HG03066 (cell line): Measurements from ENCODE around the gene TRIM3.

Experiments
- ATAC-seq: cut with Tn5 transposase; IDR thresholded peaks from one replicate; pipeline ENCODE4 v1.9.1; 2021; ENCODE audit warnings: low read depth; ENCODE audit not compliant: unreplicated experiment

The TRIM3 gene

DNA sequence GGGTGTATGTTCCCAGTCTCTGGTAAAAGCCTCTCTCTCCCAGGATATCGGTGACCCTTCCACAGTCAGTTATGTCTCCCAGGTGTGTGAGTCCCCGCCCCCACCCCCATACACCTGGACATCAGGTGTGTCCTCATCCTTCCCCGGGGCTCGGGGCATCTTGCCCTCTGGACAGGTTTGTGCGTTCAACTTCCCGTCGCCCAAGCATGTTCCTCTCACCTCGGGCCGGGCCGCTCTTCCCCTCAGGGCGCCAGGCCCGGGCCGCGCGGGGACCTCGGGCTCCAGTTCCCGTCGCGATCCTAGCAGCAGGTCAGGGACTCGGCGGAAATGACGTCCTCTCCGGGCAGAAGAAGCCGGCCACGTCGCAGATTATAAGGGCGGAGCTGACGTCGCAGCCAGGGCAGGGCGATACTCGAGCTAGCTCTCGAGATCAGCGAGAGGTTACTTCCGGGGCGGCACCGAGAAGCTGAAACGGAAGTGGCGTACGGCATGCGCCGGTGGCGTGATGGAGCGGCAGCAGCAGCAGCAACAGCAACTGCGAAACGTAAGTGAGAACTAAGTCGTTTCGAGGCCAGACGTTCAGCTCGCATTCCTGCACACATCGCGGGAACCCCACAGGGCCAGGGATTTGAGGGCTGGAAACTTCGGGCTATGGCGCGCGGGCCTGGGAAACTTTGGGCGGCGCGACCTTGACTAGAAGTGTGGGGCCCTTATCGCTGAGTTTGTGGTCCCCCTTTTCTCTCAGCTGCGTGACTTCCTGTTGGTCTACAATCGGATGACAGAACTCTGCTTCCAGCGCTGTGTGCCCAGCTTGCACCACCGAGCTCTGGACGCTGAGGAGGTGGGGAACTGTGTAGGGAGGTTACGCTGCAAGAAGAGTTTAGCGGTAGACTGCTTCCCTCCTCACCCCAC is 7.5 kb upstream of the TRIM3 start, which contains the start of the genes ARFIP2 and TIMM10B:
Gene ARFIP2 (minus strand): TSS at position 320 of the 912 bp plus-strand sequence. CDS start 910 bp downstream, outside the sequence.
Gene TIMM10B (plus strand): TSS at position 490 of the 912 bp plus-strand sequence. CDS start 16 bp downstream, at position 506.
- ATAC-seq, result peak; percentile 99

DNA sequence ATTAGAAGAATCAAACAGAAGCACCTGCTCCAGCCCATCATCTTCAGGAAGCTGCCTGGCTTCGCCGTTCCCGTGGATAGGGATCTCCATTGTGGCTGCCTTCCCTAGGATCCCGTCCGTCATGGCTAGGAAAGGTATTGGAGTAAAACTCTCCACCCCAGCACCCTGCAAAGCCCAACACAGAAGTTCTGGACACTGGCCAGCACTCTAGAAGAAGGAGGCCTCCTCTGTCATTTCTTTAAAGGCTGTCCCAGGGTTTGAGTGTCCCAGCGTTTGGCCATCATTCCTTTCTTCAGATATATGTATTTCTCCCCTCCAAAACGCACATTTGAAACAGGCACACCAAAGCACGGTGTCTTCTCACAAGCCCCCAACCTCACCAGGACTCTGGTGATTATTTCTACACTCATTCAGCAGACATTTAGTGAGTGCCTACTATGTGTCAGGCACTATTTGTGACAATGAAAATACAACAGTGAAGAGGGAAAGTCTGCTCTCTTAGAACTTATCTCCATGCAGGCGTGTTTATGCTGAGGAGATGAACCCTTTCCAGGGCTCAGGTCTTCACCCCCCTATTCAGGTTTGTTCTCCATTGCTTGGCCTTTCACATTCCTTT is 6.7 kb upstream of the TRIM3 start:
- no peak for ATAC-seq

DNA sequence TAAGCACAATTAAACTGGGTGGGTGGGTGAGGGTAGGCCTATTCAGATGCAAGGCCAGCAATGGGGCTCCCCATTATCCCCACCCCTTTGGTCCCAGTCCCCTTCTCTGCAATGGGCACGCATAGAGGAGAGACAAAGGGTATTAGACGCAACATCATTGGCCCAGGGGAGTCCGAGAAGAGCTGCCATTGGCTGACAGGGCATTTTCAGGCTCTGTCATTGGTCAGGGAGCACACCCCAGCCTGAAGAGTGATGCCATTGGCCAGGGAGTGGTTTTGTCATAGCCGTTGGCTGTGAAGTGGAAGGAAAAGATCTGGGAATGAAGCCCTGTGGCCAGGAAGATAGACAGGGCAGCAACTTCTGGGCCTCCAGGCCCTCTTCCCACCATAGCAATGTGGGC is 2.8 kb upstream of the TRIM3 start:
- no peak for ATAC-seq

DNA sequence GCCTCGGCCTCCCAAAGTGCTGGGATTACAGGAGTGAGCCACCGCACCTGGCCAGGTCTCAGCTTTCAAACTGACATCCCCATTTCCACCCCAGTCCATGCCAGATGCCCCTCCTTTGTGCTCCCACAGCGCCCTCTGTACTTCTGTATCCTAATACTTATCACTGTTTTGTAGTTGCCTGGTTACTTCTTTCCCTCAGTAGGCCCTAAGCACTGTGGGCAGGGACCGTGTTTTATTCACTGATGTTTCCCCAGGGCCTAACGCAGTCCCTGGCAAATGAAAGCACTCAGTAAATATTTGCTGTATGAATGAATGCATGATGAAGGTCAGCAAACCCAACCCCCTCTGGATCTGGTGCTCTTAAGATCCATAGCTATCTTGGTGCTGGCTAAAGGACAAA is 2.2 kb upstream of the TRIM3 start:
- ATAC-seq, result no peak

DNA sequence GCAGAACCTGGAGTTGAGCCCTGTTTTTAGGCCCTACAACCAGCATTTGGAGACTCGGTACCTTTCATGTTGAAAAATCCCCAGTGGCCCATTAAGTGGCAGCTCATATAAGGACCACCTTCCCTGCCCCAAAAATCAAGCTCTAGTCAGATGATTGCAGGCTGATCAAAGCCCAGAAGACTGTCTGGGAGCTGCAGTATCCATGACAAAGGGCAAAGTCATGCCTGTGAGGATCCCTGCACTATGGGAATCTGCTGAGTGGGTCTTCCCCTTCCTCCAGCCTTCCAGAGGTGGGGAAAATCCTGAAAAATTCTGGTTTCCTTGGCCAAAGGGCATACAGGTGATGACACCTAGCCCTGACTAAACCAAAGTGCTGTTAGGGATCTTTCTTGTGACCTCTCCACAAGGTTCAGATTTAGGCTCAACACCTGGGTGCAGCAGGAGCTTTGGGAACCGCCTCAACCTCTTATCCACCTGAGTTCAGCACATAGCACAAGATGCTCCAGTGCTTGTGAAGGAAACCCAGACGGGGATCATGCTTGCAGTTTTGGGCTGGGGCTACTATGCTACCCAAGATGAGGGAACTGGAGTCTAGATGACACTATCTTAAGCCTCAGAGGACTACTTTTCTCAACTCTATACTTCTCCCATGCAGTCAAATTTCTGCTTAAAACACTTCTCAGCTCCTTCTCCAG is 1.2 kb upstream of the TRIM3 start:
- no peak for ATAC-seq

DNA sequence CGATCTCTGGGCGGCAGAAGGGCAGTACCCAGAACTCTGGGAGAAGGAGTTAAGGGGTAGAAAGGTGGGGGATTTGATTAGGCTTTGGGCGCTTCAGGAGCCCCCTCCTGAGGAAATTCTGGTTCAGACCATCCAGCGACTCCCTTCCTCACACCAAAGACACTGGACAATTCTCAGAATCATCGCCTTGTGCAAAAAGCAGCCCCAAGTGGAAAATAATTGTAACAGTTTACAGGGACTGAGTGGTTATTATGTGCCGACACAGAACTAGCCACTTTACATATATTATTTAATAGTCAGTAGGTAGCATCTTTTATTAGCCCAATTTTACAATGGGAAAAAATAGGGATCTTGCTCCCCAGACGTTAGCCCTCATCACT is 662 bp upstream of the TRIM3 start:
- no peak for ATAC-seq

DNA sequence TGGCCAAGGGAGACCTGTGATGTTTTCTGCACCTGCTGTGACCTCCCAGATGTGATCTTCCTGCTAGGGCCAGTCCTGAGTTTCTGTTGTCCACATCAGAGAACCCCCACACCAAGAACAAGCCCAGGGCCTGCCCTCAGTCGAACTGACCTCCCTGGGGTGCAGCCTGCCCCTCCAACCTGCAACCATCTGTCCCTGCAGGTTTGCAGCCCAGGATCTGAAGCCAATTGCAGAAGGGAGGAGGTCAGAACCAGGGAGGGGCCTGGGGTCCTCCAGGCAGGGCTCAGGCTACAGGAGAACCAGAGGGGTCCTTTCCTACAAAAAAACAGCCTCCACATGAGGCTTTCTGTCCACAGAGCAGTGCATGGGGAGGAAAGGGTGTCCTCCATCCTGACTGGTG is 807 bp downstream of the TRIM3 start:
- no peak for ATAC-seq

DNA sequence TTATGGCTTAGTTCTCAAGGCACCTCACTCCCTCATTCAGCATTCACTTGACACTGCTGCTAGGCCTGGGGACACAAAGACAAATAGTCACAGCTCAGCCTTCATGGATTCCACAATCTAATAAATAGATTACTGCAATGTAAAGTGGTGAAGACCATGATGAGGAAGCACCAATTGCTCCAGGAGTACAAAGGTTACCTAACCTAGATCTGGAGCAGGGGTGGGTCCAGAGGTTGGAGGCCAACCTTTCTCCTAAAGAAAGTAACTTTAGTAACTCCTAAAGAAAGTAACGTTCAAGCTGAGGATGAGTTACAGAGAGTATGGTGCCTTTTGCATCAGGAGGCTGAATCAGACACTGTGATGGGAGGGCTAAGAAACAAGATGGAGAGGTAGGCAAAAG is 4.1 kb downstream of the TRIM3 start:
- ATAC-seq, result no peak

DNA sequence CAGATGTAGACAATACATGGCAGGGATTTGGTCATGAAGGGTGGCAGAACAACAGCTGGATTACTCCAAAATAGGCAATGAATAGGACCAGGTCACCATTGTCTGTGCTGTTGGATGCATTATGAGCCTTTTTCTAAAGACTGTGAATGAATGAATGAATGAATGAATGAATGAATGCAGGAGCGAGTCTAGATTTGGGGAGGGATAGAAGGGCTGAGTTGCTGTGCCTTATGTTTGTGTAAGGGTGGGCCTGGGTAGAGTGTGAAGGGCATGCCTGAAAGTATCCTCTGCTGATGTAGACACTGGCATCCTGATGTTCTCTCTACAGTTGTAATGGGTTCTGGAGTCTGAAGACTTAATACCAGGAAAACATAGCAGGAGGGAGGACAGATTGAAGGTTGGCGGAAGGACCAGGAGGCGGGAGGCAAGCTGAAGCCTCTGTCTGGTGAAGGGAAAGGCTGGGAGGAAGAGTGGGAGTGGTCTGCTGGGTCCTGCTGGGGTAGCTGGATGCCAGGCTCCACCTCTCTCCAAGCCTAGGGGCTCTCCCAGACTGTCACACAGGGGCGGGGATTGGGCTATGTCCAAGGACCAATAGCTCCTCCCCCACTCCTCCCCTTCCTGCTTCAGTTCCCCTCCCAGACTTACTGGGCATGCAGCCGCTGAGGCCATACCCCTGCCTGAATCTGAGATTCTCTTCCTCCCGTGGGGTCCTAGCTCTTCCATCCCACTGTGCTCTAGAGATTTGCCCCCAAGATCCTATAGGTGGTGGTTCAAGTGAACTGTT is 4.8 kb downstream of the TRIM3 start:
- ATAC-seq, result peak; percentile 71

DNA sequence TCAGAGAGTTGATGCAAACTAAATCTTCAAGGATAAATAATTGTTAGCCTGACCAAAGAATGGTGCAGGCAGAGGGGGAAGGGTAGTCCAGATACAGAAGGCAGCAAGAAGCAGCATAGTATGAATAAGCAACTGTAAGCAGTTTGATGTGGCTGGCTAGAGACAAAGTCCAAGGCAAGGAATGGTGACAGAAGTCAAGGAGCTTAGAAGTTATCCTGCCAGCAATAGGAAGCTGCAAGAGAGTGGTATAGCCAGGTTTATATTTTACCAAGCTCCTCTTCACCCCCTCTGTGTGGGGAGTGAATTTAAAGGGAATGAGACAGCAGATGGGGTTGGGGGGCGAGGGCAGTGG is 14.7 kb downstream of the TRIM3 start:
- ATAC-seq, result no peak

DNA sequence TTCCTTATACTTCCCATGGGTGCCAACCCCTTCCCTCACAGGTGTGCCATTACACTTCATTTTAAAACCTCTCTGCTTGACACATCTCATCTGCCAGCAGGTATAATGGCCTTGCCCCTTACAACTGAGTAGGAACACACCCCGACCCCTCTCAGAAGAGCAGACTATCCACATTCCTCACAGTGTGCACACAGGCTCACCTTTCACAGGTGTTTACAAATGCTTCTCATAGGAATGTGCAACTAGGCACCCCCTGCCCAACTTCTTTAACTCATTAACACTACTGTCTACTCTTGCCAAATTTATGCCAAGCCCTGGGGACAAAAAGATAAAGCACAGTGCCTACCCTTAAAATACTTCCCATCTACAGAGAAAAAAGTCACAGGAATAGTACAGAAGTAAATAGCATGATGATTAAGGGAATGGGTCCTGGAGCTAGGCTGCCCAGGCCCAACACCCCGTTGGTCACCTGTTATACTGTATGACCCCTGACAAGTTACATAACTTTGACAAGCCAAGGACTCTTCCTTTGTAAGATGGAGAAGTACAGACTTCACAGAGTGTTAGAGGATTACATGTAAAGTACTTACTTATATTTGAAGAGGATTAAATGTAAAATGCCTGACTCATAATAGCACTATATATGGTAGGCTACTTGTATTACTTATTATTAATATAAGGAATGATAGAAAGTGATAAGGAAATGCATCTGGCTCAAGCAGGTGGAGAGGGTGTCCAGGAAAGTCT is 15.2 kb downstream of the TRIM3 start:
- no peak for ATAC-seq

DNA sequence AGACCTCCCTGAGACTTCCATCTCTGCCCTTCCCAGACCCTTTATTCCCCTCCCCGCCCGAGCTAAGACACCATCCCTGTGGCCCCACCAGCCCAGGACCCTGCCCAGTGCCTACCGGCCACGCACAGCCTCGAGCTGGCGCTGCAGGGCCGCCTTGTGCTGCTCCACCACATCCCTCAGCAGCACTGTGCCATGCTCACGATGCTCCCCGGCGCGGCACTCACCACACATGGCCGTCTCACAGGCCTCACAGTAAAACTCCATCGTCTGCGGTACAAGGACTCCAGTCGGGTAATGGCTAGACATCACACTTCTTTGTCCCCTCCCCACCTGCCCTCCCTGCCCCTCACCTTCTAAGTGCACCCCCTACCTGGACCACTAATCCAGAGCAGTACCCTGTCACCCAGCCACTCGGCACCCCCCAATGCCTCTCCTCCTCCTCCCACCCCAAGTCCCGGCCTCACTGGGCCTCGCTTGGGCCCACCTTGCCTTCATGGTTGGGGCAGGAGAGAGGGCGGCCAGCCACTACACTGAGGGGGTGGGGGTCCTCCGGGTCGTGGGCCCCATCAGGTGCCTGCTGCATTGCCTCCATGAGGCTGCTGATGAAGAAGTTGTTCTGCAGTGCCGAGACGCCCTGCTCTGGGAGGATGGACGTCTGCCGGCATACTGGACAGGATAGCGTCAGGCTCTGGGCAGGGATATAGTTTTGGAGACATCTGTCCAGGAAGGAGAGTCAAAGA is 16.0 kb downstream of the TRIM3 start:
- no peak for ATAC-seq

DNA sequence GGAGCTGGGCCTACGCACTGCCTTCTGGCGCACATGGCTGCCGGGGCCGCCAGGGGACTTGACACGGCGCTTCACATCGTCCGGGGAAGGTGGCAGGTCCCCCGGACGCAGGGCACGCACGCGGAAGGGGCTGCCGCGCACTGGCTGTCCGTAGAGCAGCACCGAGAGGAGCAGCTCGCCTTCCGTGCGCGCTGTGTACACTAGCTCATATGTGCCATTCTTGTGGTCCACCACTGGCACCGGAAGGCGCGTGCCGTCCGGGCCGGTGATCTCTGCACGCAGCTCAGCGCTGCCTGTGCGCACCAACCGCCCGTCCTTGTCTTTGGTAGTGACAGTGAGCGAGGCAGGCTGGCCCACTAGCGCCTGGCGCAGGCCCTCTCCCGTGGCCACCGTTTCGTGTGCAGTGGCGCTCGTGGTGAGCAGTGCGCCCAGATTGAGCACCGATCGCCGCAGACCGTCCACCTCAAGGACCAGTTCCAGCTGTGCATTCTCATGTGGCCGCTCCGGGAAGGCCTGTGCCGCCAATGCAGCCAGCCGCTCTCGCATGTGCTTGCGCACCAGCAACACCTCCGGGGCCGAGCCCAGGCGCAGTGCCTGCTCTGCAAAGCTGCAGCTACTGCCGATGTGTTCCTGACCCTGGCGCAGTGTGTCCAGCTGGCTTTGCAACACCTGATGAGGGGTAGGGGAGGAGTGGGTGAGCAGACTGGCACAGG is 17.2 kb downstream of the TRIM3 start:
- no peak for ATAC-seq

DNA sequence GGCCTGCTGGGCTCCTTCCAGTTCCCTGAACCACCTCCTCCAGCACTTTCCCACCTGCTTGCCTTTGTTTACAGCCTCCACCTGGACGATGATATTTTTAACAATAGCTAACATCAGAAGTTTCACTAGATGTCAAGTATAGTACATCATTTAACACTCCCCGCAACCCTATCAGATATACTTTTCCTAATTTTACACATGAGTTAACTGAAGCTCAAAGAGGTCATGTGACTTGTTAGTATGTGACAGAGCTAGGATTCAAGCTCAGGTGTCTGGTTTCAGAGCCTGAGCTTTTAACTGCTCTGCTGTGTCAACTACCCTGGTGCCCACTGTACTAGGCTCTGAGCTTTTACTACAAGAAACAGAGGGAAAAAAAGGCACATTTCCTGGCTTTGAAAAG is 18.7 kb downstream of the TRIM3 start:
- ATAC-seq, result no peak

DNA sequence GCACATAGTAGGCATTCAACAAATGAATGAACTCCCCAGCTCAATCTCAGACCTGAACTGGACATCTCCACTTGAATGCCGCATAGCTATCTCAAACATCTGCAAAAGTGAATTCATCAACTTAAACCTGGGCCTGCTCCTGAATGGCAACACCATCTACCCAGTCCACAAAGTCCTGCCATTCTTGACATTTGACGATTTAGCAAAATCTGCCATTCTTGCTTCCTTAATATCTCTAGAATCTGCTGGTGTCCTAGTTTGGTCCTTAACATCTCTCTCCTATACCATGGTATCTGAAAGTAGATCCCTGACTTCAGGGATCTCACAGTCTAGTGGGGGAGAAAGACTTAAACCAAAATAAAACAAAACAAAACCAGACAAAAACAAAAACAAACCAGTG is 20.6 kb downstream of the TRIM3 start:
- no peak for ATAC-seq

DNA sequence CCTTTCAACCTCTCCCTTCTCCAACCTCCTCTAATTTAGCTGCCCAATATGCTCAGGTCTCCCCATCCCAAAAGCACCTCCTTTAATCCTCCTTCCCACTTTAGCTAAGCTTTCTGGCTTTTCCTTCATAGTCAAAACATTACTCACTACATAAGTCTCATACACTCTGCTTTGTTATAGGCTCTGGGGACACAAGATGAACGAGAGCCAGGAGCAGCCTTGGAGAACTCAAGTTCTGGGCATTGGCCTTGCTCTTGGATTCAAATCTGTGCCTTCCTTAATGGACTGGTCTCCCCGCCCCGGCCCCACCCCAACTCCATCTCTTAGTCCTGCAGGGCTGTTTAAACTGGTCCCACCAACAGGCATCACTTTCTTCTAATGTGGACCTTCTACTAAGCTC is 21.5 kb downstream of the TRIM3 start:
- no peak for ATAC-seq

DNA sequence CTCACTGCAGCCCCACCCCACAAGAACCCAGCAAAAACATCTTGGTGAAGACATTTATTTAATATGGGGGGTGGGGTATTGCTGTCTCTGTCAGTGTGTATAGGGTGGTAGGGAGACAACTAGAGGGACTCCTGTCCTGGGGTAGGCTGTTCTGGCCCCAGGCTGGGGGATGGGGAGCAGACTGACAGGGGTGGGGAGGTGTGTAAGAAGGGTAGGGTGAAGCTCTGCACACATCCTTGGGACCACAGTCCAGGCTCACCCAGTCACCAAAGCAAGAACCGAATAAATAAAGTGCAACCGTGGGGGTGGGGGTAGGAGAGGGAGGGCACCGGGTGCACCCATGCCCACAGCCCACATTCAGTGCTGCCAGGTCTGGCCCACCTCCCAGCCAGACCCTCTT is 25.2 kb downstream of the TRIM3 start:
- ATAC-seq, result no peak

DNA sequence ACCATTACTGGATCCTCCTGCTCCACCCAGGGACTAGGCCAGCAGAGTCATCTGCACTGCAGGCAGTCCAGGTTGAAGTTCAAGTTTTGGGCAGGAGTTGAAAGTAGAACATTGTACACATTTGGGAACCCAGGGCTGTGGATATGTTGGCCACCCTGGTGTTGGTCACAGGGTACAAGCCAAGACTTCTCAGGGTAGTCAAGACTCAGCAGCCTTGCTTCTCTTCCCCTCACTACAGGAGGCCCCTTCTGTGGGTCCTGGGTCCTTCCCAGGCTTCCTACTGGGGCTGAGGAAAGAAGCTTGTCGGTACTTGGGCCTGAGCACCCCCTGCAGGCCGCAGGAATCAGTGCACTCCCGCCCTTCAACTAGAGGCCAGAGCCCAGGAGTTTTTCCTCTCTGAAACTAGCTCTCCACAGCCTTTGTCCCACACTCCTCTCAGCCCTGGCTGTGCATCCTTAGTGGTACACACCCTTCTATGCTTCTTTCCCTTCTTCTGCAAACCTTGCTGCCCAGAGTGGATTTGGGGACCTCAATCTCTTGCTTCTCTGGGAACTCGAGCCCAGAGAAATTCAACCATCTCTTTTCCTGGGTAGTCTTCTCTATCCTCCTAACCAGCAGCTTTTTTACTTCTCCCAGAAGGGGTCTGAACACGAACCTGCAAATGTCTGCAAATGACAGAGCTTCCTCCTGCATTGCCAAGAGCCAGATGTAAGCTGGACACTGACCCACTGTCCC is 30.3 kb downstream of the TRIM3 start:
- peak; percentile 75 for ATAC-seq
